NCI-H82 treated with DMSO at 0.1 percent for 48 hours (cell line): ENCODE results near the gene KDSR.

Experiments
- DNase-seq: peaks from one replicate; lab custom pipeline; 2025; ENCODE audit not compliant: unreplicated experiment; lab: John Stamatoyannopoulos, UW

Gene KDSR

DNA sequence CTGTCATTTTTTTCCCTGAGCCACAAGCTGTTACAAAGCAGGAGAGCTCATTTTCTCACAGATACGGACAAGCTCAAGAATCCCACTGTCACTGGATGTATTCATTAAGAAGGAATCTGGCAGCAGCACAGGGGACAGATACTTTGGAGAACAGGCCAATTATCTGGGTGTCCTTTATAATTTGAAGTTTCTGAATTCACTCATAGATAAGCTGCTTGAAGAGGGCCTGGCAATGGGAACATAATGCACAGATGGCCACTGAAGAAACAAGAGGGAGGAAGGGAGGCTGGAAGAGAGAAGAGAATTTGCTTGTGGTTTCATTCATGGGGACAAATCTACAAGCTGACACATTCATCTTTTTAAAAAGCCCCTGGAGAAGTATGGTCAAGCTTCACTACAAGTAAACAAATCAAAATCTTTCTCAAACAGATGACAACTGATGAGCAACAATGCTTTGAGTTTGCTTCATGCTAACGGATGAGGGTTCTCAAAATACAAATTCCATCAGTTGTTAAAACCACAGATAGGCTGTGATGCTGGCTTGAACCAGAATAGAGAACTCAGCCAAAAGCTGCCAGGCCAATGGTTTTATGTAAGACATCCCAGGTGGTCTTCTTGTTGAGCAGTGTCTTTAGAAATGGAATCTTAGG lies 59.3 kb downstream of the KDSR start:
- DNase-seq, result no peak

DNA sequence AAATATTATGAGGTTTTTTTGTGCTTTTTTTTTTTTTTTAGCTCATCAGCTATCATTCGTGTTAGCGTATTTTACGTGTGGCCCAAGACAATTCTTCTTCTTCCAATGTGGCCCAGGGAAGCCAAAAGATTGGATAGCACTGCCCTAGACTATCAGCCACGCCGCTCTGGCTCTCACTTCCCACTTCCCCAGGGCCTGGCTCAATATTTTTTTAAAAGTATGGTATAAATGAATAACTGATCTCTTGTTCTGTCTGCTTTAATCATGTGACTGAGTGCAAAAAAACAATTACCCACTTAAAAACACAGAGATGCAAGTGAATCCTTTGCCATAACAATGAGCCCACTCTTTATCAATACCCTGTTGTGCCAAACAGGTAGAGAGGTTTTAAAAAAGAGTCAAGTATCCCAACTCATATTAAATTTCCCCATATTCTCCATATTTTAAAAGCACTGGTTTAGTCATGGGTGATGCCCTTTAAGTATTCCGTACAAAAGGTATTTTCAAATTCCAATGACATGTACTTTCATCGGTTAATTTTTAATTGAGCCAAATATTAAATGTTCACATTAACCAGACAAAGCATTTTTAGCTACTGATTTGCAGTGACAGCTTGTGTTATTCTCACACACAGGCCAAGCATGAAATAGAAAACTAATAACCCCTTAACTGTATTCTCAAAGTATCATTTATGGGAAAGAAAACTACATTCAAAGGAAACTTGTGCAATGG lies 60.0 kb downstream of the KDSR start:
- no peak for DNase-seq

DNA sequence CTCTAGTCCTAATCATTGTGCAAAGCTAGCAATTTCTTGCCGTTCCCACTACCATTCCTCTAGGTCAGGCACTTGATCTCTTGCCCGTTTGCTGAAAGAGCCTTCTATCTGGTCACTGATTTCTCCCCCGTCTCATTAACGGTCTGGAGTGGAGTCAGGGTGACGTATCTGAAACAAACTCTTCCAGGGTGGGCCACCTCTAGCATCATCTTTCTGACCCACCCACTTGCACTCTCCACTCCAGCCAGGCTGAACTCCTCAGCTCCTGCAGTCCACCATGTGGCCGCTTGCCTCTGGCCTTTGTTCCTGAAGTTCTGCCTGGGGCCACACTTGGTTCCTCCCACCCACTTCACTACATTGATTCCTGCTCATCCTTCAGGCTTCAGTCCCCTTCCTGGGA lies 60.8 kb downstream of the KDSR start:
- DNase-seq, result no peak

DNA sequence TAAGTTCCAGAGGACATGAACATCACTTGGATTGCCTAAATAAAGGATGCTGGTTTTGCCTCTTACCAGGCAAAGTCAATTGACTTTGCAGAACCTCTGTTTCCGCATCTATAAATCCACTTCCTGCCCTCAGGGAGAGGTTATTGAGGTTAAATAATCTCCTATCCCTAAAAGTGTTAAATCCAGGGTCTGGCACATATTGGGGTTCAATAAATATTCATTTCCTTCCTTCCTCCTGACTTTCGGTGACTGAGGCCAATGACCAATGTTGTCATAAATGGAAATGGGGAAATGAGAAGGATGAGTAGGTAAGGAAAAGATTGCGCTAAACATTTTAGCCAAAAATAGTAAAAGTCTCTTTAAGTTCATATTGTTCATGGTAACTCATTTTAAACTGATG lies 63.5 kb downstream of the KDSR start:
- no peak for DNase-seq

DNA sequence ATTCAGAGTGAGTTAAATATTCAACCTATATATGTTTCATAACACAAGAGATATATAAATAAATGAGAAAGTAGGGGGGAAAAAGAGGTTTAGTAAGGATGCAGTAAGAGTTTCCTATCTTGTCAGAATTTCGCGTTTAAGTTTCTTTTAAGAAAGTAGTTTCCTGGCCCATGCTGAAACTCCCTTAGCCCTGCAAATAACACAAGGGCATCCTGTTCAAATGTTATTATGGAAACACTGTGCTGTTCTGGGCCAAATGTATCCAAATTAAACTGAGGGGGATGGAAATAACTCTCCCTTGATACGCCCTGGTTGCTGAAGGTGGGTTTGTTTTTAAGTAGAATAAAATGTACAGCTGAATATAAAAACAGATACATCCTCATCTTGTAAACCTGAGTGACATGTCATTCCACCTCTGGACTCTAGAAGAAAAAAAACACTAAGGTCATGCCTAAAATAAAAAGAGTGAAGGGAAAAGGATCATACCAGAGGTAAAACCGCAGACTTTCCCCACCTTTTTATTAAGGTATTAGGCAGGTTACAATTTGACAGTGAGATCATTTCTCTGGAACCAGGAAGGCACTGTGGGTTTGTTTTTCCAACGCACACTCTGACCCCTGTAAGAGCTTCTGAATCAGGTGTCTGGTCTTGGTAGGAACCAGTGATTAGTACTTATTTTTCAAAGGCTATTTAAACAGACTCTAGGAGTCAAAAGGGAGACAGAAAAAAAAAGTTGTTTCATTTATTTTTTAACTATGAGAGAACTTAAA lies 64.2 kb downstream of the KDSR start:
- no peak for DNase-seq

DNA sequence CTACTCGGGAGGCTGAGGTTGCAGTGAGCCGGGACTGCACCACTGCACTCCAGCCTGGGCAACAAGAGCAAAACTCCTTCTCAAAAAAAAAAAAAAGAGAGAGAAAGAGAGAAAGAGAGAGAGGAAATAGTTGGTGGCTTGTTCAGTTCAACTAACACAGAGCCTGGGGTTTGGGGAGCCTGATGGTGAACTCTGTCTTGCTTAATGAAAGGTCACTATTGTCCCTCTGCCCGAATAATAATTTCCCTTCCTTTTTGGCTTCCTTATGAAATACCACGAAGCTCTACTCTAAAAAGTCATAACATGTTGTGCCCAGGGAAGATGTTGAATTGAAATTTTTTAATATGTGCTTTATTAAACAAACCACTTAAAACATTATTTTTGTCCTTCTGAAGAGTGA lies 64.8 kb downstream of the KDSR start:
- no peak for DNase-seq

DNA sequence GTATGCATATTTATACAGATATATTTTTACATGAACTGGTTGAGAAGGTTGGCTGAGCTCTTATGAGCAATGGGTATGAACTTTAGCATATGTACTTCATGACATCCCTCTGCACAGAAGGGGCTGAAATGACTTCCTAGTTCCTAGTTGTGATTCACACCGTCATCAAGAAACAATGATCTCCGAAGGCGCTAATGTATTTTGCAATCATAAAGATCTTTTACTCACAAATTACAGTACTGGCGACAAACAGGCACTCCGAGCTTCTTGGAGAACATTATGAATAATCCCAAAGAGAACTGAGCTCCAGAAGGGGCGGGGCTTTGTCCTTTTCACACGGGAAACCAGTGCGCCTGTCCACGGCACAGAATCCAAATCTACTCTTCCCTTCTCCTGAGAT lies 65.6 kb downstream of the KDSR start:
- no peak for DNase-seq

DNA sequence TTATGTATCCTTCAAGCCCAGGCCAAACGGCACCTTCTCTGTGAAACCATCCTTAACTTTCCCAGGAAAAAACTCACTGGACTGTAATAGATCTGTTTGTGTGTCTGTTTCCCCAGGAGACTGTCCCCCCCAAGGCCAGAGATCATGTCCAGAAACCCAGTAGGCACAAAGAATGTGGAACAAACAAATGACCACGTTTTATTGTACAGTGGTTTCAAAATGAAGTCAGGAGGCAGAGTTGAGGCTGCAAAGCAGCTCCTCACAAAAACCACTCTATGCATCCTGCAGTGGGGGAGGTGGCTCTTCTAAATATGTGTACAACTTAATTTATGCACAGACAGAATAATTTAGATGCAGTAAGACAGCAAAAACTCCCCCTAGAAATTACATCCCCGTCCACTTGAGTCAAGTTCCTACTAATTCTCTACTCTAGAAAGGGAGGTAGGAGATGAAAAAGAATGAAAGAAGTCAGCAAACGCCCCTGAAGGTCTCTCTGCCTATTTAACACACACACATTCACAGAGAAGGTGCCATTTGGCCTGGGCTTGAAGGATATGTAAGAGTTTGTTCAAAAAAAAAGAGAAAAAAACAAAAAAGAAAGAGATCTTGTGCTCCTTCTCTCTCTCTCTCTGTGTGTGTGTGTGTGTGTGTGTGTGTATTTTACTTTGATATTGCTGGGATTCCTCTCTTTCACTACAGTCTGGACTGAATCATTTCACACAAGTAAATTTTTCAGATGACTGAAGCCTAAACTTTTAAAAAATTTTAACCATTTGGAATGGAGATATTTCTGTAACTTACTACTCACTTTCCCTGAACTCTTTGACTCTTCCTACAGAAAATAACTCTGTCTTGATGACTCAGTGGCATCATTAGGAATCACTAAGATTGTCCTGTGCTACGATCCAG lies 66.9 kb downstream of the KDSR start:
- no peak for DNase-seq

DNA sequence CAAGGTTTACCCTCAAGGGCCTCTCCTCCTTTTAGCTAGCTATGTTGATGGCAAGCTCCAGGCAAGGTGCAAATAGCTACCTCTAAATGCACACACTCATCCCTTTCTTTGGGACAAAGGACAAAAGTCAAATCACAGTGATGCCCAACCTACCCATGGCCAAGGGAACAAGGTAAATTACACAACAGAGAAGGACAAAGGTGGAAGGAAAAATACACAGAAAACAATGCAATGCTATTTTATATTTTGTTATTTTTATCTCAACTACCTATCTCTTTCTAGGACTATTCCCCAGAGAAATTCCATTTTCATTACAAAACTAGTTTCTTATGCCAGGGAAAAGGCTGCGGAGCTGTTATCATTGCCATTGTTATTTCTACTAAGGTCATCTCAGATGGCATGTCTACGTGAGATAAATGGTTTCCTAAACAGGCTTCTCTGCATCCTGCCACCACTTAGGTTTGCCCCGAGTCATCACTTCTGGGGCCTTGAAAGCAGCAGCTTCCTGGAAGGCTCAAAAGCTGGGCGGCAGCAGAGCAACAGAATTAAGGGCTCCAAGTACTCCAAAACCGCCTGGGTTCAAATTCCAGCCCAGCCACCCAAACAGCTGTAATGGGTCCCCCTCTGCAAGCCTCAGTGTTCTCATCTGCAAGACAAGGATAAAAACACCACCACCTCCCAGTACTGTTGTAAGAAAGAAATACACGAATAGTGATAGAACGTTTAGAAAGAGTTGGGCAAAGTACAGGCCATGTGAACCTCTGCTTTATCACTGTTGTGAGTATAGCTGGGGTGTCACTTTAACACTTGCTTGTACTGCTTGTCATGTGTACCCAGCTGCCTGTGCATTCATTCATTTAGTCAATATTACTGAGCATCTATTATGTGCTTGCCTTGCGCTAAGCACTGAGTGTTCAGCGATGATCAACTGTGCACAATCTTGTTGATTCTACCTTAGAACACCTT lies 68.3 kb downstream of the KDSR start:
- no peak for DNase-seq

DNA sequence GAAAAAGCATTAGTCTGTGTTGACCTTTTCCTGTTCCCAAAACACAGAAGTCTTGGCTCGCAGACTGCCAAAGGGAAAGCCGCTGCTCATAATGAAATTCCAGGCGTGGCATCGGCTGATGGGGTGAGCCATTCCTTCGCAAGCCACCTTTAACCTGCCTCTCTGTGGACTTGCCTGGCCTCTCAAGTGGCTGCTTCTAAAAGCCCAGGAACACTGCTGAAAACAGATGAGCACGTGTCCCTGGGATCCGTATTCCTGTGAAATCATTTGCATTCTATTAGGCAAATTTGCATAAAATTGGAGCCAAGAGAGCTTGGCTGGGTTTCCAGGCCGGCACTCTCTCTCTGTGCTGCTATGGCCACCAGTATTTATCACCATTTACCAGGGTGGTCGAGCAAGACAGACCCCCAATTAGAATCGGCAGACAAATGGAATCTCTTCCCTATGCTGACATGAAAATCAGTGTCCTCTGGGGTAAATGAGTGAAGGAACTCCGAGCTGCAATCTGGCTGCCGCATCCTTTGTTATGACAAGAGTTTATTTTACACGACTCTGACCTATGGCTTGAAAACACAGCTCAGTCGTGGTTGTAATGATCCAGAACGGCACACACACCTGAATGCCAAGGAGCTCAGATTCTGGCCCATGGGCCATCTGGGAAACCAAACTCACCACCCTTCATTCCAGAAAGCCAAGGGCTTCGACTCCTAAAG lies 69.2 kb downstream of the KDSR start:
- DNase-seq, result no peak

DNA sequence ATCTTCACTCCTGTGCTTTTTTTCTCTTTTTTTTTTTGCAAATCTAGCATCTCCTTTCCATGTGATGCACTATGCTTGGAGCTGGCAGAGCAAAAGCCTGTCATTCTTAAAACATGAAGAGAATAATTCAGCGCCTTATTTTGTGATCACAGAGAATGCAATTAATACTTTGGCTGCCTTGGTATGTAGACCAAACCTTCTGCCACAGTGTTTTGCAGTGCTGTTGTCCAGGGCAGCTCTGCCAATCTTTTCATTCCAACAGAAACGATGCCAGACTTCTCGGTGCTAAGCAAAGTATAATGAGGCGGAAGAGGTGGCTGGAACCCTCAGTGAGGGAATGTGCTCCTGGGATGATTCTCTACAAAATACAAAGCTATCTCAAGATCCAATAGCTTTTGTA lies 73.1 kb downstream of the KDSR start:
- DNase-seq, result no peak

DNA sequence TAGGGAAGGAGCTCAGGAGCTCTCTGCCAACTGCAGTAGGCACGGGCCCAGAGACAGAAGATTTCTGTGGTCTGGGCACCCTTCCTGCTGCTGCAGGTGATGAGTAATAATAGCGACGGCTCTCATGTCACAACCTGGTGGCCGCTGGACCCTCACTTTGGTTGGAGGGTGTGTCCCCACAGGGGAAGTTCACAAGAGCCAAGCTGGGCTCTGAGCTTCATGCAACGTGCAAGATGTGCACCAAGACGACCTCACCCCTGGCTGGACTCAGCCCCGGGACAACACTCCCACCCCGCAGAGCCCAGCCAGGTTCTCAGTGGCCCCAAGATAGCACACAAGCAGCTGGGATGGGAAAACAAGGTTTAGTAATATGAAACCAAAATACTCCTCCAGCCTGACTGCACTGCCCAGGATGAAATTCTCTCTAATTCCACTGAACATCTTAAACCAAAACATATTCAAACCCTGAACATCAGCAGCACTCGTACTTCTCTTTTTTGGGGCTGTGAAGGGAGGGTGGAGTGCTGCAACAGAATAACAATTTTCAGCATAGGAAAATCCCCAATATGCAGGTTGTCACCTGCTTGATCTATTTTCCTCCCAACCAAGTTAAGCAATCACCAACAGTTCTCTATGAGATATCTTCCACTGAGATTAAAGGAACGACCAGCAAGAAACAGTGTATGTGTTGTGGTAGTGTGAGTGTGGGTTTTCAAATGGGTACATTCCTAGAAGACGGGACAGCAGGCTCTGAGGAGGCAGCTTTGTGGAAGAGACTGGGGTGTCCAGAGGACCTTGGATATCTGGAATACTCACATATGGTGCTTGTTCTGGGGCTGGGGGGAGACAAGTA lies 73.9 kb downstream of the KDSR start:
- no peak for DNase-seq

DNA sequence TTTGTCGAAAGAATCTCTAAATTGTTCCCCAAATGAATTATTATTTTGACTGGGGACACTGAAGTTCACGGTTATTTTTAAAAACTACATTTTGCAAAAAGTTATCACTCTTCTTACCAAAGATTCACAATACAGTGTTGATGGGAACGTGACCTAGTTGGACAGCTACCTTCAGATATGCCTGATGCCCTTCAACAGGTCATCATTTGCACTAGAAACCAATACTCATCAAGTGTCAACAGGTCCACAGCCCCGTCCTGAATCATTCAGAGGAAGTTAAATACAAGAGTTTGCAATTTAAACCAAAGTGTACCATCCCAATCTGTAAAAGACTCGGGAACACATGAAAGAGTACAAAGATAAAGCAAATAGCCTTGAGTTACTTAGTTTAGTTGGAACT lies 75.7 kb downstream of the KDSR start:
- no peak for DNase-seq

DNA sequence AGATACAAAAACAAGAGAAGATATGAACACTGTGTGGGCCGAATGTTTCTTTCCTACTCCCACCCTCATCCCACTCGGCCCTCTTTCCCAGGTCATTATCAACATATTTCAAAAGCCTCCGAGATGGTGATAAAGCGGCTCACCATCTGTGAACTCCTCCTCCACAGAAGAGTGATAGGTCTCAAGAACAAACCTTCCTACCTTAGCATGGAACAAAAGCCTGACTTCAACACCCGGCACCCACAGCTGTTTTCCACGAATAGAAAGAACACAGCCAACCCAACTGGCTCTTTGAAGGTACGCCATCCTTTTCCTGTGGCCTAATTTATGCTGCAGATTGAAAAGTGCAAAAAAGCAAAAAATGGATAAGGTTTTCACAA lies 76.2 kb downstream of the KDSR start:
- no peak for DNase-seq

DNA sequence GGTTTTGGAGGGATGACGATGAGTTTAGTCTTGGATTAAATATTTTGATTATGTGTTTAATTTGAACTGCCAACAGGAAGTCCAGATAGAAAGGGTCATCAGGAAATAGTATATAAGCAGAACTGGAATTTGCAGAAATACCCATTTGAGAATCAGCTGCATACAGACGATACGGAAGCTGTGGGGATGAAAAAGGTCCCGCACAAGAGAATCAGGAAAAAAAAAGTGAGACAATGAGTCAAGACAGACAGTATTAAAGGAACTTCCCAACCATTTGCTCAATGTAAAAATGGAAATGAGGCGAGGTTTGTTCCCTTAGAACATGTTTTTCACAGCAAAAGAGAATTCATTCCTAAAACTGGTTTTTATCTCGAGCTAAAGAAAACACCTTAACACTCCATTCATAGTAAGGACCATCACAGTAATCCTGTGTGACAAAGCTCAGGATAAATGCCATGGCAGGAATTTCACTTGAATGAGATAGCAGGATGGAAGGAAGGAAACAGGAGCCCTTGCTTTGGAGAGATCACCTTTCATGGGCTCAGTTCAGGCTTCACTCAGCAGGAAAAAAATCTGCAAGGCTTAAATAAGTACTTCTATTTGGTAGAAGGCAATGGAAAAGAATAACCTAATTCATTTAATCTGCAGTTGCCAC lies 76.7 kb downstream of the KDSR start:
- no peak for DNase-seq

DNA sequence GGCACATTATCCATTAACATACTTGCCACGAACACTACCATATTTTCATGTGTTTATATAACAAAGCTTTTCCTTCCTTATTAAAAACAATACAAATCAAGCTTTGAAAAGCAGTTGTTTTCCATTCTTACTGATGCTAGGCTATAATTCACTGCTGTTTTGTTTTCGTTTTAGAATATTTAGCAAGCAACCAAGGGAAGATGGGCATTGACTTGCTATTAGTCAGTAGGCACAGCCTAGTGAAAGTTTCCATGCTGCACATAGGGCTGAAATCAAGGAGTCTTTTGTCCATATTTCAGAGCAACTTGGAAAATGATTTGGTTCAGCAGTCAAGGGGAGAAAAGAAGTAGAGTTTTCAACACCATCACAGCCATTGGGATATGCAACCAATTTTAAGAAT lies 78.7 kb downstream of the KDSR start:
- no peak for DNase-seq

DNA sequence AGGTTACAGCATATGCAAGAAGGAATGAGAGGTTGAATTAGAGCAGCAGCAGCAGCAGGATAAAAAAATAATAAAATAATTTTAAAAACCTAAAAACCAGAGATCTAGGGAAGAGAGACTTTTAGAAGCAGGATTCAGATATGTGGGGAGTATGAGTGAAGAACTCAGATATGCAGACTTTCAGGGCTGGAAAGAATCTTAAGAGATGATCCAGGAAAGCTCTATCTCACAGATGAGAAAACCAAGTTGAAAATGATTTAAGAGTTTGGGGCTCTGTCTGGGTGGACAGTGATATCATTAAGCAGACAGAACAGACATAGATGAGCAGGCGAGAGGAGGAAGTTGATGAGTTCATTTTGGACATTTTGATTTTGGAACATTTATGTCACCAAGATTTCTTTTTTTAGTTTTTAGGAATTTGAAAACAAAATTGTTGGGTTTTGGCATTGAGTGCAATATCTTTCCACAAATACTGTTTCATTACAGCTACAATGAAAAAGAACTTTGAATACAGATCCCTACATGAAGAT lies 79.2 kb downstream of the KDSR start:
- DNase-seq, result no peak

DNA sequence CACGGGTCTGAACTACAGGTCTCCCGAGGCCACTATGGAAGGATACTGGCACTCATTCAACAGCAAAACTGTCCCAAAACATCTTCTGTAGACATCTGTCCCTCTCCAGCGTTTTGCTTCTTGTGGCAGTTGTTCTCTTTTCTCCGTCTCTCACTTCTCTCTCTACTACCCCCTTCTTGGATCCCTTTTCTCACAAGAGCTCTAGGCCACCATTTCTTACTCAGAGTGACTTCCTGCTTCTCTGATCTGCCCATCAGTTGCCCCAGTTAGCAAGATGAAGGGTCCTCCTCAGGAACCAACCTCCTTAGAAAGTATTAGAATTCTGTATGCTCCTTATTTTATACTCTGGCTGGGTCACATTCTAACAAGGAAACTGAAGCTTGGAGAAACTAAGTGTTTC lies 80.1 kb downstream of the KDSR start:
- no peak for DNase-seq
